HepG2 (cell line): ENCODE data around the gene YIPF7. TPM values are rescaled to one million over a fixed set of nuclear protein-coding genes. Genes with fewer than 3 reads are reported as not detected.

ENCODE experiments used
- ATAC-seq: fragments of 200-7000 bp; cut with Tn5 transposase; 3 replicates; pipeline ENCODE4 v1.9.1; 2020; ENCODE audit warnings: mild to moderate bottlenecking, moderate library complexity
- BruUV-seq: library from RNA; stranded (reverse); fragments of 400-500 nt; replicated peaks from 2 replicates; lab custom pipeline; 2021; lab: Mats Ljungman, UMichigan
- CTCF ChIA-PET: fragments of 300-600 bp; formaldehyde crosslinking; extraction: SDS; loops from one replicate; lab custom pipeline; 2021; ENCODE audit warnings: low total read pairs, inconsistent platforms, low intra/inter-chr PET ratio; lab: Yijun Ruan, JAX
- POLR2A ChIA-PET: fragments of 350-600 bp; sonication (Branson Sonifier 250); formaldehyde crosslinking; loops from one replicate; lab custom pipeline; 2020; ENCODE audit warnings: antibody characterized with exemption, inconsistent platforms; lab: Yijun Ruan, JAX
- DNase-seq: peaks from one replicate; pipeline ENCODE4 v3.0.0-alpha.2; 2015; ENCODE audit warnings: low spot score
- FAIRE-seq: peaks from 3 replicates; lab custom pipeline; 2011; peaks lifted over from hg19 to GRCh38; lab: Jason Lieb, UNC
- H2AFZ ChIP-seq: one replicate; pipeline ENCODE4 v1.6.1; 2011; ENCODE audit warnings: low read length, inconsistent platforms
- H3K27ac ChIP-seq: fragments of 300-600 bp; 3 replicates; pipeline ENCODE4 v1.8.0; 2011; ENCODE audit warnings: mixed run types, mild to moderate bottlenecking, mixed read lengths, low read length, inconsistent platforms; ENCODE audit not compliant: insufficient read depth; ENCODE audit errors: extremely low read length
- H3K27me3 ChIP-seq, 2 experiments: fragments of 200-600 bp in 1 of 2; 2 replicates in 1 of 2; 3 replicates in 1 of 2; pipeline versions ENCODE4 v1.6.0 to v1.8.0; 2011; ENCODE audit warnings: low read length in 2 of 2, mild to moderate bottlenecking in 2 of 2, moderate library complexity in 2 of 2, inconsistent platforms in 1 of 2; ENCODE audit not compliant: insufficient read depth in 2 of 2, control insufficient read depth in 1 of 2
- H3K36me3 ChIP-seq, 2 experiments: fragments of 200-600 bp in 1 of 2; replicated peaks in 1 of 2; 2 replicates in 1 of 2; 3 replicates in 1 of 2; pipeline versions ENCODE4 v1.5.1 to v1.8.0; 2011; ENCODE audit warnings: low read length in 2 of 2, inconsistent platforms in 1 of 2; ENCODE audit not compliant: insufficient read depth in 2 of 2, control insufficient read depth in 1 of 2
- H3K4me1 ChIP-seq: 2 replicates; pipeline ENCODE4 v1.5.1; 2012; ENCODE audit warnings: low read length, inconsistent platforms; ENCODE audit not compliant: insufficient read depth
- H3K4me2 ChIP-seq: 2 replicates; pipeline ENCODE4 v1.6.0; 2011; ENCODE audit warnings: low read depth, low read length, inconsistent platforms
- H3K4me3 ChIP-seq, 3 experiments: fragments of 200-600 bp in 1 of 3; sonication (generic), shearing (Covaris generic) in 1 of 3; replicated peaks in 1 of 3; 2 replicates each; pipeline ENCODE4 v1.5.1; 2011 to 2016; ENCODE audit warnings: low read length in 3 of 3, inconsistent platforms in 2 of 3, low read depth in 2 of 3, mild to moderate bottlenecking in 2 of 3, control low read depth in 1 of 3, mixed read lengths in 1 of 3; ENCODE audit not compliant: insufficient read depth in 1 of 3
- H3K79me2 ChIP-seq: one replicate; pipeline ENCODE4 v1.6.1; 2011; ENCODE audit warnings: low read length, inconsistent platforms; ENCODE audit not compliant: insufficient read depth
- H3K9ac ChIP-seq: 2 replicates; pipeline ENCODE4 v1.6.0; 2011; ENCODE audit warnings: mild to moderate bottlenecking, low read depth, low read length, inconsistent platforms; ENCODE audit not compliant: insufficient read depth
- H3K9me3 ChIP-seq: 2 replicates; pipeline ENCODE4 v1.5.1; 2012; ENCODE audit warnings: mild to moderate bottlenecking, low read length
- H4K20me1 ChIP-seq: 2 replicates; pipeline ENCODE4 v1.6.0; 2011; ENCODE audit warnings: inconsistent platforms, mild to moderate bottlenecking, low read length, moderate library complexity; ENCODE audit not compliant: insufficient read depth
- ARNT ChIP-seq: fragments of 450-650 bp; IDR thresholded peaks from 2 replicates; pipeline ENCODE4 v1.6.1; 2017
- MTA1 ChIP-seq: sonication (generic); formaldehyde crosslinking; IDR thresholded peaks from 2 replicates; pipeline ENCODE4 v1.4.0; 2020; ENCODE audit warnings: missing genetic modification reagents, mild to moderate bottlenecking, borderline replicate concordance
- MXD4 ChIP-seq: IDR thresholded peaks from 2 replicates; pipeline ENCODE4 v1.6.1; 2016; ENCODE audit warnings: mild to moderate bottlenecking, missing biosample characterization, missing genetic modification reagents
- NBN ChIP-seq: fragments of 450-650 bp; conservative IDR thresholded peaks from 2 replicates; pipeline ENCODE4 v1.6.1; 2017
- RXRB ChIP-seq: IDR thresholded peaks from 2 replicates; pipeline ENCODE4 v1.6.1; 2016; ENCODE audit warnings: borderline replicate concordance, missing genetic modification reagents, missing compliant biosample characterization
- SRF ChIP-seq: IDR thresholded peaks from 2 replicates; pipeline ENCODE4 v1.6.1; 2011; ENCODE audit warnings: mild to moderate bottlenecking, low read depth, low read length, moderate library complexity
- TBX2 ChIP-seq: sonication (generic); formaldehyde crosslinking; IDR thresholded peaks from 2 replicates; pipeline ENCODE4 v1.5.0; 2020; ENCODE audit warnings: missing genetic modification reagents, mild to moderate bottlenecking, borderline replicate concordance
- ZBTB38 ChIP-seq: sonication (generic); formaldehyde crosslinking; IDR thresholded peaks from 2 replicates; pipeline ENCODE4 v1.5.1; 2020; ENCODE audit warnings: mild to moderate bottlenecking, missing genetic modification reagents
- ZMYM2 ChIP-seq: sonication (generic); formaldehyde crosslinking; IDR thresholded peaks from 2 replicates; pipeline ENCODE4 v1.8.0; 2022; ENCODE audit warnings: mild to moderate bottlenecking, missing genetic modification reagents
- ZNF138 ChIP-seq: sonication (generic); formaldehyde crosslinking; IDR thresholded peaks from 2 replicates; pipeline ENCODE4 v1.5.0; 2020; ENCODE audit warnings: mild to moderate bottlenecking, low read depth, missing genetic modification reagents
- ZNF275 ChIP-seq: sonication (generic); formaldehyde crosslinking; IDR thresholded peaks from 2 replicates; pipeline ENCODE4 v1.8.0; 2022; ENCODE audit warnings: missing genetic modification reagents, mild to moderate bottlenecking, inconsistent platforms, borderline replicate concordance
- ZNF781 ChIP-seq: sonication (generic); formaldehyde crosslinking; IDR thresholded peaks from 2 replicates; pipeline ENCODE4 v1.5.1; 2020; ENCODE audit warnings: borderline replicate concordance, mild to moderate bottlenecking, missing genetic modification reagents; ENCODE audit errors: not compliant biosample characterization
- ZSCAN22 ChIP-seq: sonication (generic); formaldehyde crosslinking; IDR thresholded peaks from 2 replicates; pipeline ENCODE4 v1.4.0; 2020; ENCODE audit warnings: mild to moderate bottlenecking, missing genetic modification reagents
- WGBS: methylation state at CpG from one replicate; pipeline ENCODE4 v1.1.6; 2017; ENCODE audit warnings: low lambda C conversion rate; 5-methylcytosine and 5-hydroxymethylcytosine counted together
- in situ Hi-C: cut with HindIII; loops from 2 replicates; pipeline ENCODE4 v1.10.0; 2017; ENCODE audit warnings: low pct_unique_long_range_greater_than_20kb; ENCODE audit not compliant: extremely low pct_ligation_motif_present
- intact Hi-C: fragments of 100-400 bp; cut with micrococcal nuclease; formaldehyde crosslinking; loops from one replicate; pipeline ENCODE4 v1.10.0; 2022; ENCODE audit not compliant: unreplicated experiment
- polyA plus RNA-seq, 8 experiments: library from polyadenylated mRNA; depleted of rRNA in 3 of 8; stranded (reverse) in 7 of 8; unstranded in 1 of 8; fragments of >200 nt; fragmentation: Illumina TruSeq in 4 of 8; extraction: Trizol in 4 of 8; gene quantifications; 2 replicates each; pipeline versions ENCODE4 v1.2.1 to v1.2.3, GENCODE V29; 2011 to 2016; ENCODE audit warnings: low read depth in 4 of 8, missing spikeins in 1 of 8, mixed read lengths in 1 of 8; ENCODE audit not compliant: insufficient read depth in 1 of 8
- total RNA-seq, 5 experiments: library from RNA; depleted of rRNA; stranded (reverse); fragments of >200 nt; fragmentation: Illumina TruSeq; extraction: Trizol; gene quantifications; 2 replicates each; pipeline ENCODE4 v1.2.3, GENCODE V29; 2016; ENCODE audit warnings: low read depth in 1 of 5

The YIPF7 gene
- total and polyA plus RNA-seq, 2 of the 13 experiments (the other 11 are each of a cell fraction or from before 2014, with no cell fraction given) = 0.12 TPM; not detected in 1

GRCh38 chr4:44675366-44675765 lies 23.9 kb upstream of the YIPF7 start (continued):
- TF ChIP-seq RXRB (CRISPR knock-in tag) (no peak), ZBTB38 (CRISPR knock-in tag) (no peak), NBN (no peak), MXD4 (no peak)

- in situ Hi-C loops = no loop called here
- POLR2A ChIA-PET = no interaction called here
- Histone ChIP-seq H3K4me2 (no peak overlapping the region), H3K36me3 (no peaks in the 10 kb centered on the region), H4K20me1 (no peaks in the 10 kb centered on the region), H3K4me3 (no peak overlapping the region), H3K79me2 (peaks cover 10% of the 10 kb centered on the region)
- ATAC-seq (no peak), DNase-seq (no peak), FAIRE-seq (no peak)
- WGBS = 10% methylated on average over 1 of the region's 1 CpG
- TF ChIP-seq ZNF275 (no peak), SRF (no peak), ZMYM2 (CRISPR knock-in tag) (no peak), ZNF781 (CRISPR knock-in tag) (no peak), ZNF138 (CRISPR knock-in tag) (no peak), TBX2 (CRISPR knock-in tag) (no peak), ARNT (no peak), ZSCAN22 (CRISPR knock-in tag) (no peak), MTA1 (CRISPR knock-in tag) (no peak)
- TF ChIP-seq, all 625 proteins: peak for 0
- Histone ChIP-seq H3K4me1 (peaks cover 8% of the 10 kb centered on the region; the same call in 1 of the 2 replicates), H3K27me3 (no peaks in the 10 kb centered on the region; a peak in 1 of 5 replicates), H3K9ac (no peak overlapping the region), H3K27ac (no peak overlapping the region), H2AFZ (no peak overlapping the region), H3K9me3 (no peaks in the 10 kb centered on the region)
- no TSS peak for BruUV-seq
- intact Hi-C loops = no loop called here
- CTCF ChIA-PET = no interaction called here
Observed at GRCh38 chr4:44674471-44674870, 23.0 kb upstream of the YIPF7 start.
